HFF-Myc (cell line): Measurements from ENCODE around the gene TAS1R1.

Experiments used
- DNase-seq: peaks from one replicate; pipeline ENCODE4 v3.0.0-alpha.2; 2011; ENCODE audit warnings: low read depth; ENCODE audit errors: extremely low read depth
- H3K4me3 ChIP-seq: replicated peaks from 2 replicates; pipeline ENCODE4 v1.5.1; 2011; ENCODE audit warnings: low read depth, mild to moderate bottlenecking, control low read depth, low read length
- TF ChIP-seq, protein P1 (sequence below): IDR thresholded peaks from 2 replicates; pipeline ENCODE4 v1.5.1; 2012; ENCODE audit warnings: mild to moderate bottlenecking, low read depth, low read length, control low read depth; ENCODE audit errors: missing control alignments

Gene TAS1R1

DNA sequence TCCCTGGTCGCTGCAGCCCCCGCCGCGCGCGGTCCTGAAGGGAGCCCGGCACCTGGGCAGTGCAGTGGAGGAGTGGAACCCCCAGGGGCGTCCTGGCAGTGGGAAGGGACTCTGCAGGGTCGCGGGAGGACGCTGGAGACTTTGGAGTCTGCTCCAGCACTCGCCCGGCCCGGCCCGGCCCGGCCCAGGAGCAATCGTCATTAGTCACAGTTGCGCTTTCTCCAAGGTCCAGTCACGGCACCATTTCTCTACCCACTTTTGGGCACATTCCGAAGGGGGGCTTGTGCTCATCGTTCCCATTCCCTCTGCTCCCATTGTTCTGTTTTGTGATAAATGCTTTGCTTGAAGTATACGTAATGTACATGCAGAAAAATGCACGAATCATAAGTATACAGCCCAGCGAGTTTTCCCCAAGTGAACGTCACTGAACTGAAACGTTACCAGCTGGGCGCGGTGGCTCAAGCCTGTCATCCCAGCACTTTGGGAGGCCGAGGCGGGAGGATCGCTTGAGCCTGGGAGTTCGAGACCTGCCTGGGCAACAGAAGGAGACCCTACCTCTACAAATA, 70.6 kb downstream of the TAS1R1 start:
- no peak for DNase-seq
- TF ChIP-seq, protein P1, sequence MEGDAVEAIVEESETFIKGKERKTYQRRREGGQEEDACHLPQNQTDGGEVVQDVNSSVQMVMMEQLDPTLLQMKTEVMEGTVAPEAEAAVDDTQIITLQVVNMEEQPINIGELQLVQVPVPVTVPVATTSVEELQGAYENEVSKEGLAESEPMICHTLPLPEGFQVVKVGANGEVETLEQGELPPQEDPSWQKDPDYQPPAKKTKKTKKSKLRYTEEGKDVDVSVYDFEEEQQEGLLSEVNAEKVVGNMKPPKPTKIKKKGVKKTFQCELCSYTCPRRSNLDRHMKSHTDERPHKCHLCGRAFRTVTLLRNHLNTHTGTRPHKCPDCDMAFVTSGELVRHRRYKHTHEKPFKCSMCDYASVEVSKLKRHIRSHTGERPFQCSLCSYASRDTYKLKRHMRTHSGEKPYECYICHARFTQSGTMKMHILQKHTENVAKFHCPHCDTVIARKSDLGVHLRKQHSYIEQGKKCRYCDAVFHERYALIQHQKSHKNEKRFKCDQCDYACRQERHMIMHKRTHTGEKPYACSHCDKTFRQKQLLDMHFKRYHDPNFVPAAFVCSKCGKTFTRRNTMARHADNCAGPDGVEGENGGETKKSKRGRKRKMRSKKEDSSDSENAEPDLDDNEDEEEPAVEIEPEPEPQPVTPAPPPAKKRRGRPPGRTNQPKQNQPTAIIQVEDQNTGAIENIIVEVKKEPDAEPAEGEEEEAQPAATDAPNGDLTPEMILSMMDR, result no peak
- H3K4me3 ChIP-seq, result peak overlapping the region; percentile 74

- H3K4me3 ChIP-seq, result no peak overlapping the region
- no peak for DNase-seq
- TF ChIP-seq, protein P1, result no peak
Observed at GRCh38 chr1:6627031-6627430, 71.9 kb downstream of the TAS1R1 start.

DNA sequence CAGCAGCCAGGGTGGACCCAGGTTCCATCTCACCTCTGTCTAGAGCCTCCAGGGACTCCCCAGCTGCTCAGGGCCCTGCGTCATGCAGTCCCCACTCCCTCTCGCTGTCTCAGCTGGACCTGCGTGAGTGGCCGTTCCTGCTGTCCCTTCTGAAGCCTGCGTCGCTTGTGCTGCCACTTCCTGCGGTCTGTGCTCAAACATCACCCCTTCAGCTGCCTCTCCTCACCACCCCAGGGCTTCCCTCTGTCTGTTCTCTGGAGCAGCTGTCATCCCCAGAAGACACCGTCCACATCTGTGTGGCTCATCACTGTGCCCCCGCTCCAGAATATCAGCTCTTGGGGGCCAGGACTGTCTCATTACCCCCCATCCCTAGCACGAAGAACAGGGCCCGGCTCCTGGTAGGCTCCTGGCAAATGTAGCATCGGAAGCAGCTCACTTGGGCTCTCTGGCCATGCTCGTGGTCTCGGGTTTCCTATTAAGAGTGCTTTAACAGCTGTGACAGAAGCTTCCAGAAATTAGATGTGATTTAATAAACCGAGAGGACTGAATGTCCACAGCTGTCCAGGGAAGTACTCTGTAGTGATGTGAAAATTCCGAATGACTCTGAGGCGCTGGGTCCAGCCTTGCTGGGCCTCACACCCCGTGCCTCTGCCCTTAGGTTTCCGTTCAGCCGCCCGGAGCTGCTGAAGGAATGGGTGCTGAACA, 72.9 kb downstream of the TAS1R1 start:
- TF ChIP-seq, protein P1, result no peak
- no peak overlapping the region for H3K4me3 ChIP-seq
- no peak for DNase-seq

DNA sequence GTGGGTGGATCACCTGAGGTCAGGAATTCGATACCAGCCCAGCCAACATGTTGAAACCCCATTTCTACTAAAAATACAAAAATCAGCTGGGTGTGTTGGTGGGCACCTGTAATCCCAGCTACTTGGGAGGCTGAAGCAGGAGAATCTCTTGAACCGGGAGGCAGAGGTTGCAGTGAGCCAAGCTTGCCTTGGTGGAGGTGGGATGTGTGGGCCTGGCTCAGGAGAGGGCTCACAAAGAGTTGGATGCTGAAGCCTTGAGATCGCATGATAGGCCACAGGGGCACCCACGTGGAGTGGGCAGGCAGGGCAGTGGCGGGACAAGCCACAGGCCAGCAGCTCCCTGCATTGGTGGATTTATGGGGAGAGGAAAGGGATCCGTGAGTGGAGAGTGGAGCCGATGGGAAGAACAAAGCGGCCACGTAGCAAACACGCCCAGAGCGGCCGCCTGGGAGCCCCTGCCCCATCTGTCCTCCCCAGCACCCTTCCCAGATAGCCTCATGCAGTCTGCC, 73.9 kb downstream of the TAS1R1 start:
- DNase-seq, result no peak
- TF ChIP-seq, protein P1, result no peak
- H3K4me3 ChIP-seq, result no peak overlapping the region
